ENCODE data around the gene SNTN. TPM values are rescaled to one million over a fixed set of nuclear protein-coding genes. Genes with fewer than 3 reads are reported as not detected.

SNTN gene
- not detected for total RNA-seq
- polyA plus RNA-seq, result not detected
- long read RNA-seq, donor 1, result 0 reads
- long read RNA-seq, donor 2, result 0 reads
- long read RNA-seq, donor 3, result 0 reads
- long read RNA-seq, donor 4, result 0 reads
- long read RNA-seq, donor 5, result 0 reads
- long read RNA-seq, donor 6, result 0 reads
- long read RNA-seq, donor 7, result 0 reads
- long read RNA-seq, donor 8, result 0 reads
- long read RNA-seq, donor 9, result 0 reads
- long read RNA-seq, donor 10, result 0 reads

DNA sequence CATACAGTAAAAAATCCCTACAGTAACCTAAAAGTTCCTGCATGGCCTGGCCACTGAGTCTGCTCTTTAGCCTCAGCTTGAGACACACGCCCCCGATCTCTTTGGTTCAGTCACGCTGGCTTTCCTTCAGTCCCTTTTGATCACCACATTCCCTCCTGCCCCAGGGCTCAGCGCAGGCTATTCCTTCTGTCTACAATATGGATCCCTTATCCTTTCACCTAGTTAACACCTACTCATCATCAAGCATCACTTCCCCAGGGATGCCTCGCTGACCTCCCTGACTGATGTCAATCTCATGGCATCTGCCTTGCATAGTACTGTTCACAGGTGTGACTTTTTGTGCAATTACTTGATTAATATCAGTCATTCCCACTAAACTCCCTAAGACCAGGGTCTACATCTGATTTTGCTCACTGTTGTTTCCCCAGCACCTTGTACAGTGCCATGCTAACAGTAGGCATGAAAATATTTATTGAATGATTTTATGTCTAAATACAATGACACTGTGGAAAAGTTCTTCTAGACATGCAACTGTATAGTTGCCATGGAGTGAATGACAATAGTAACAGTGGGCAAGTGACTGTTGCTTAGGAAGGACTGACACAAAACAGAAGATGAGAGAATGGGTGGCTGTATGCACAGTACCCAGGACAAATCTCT, at the start of gene SNTN:
Gene SNTN (plus strand): TSS at position 610 of the 660 bp plus-strand sequence. CDS start 13 bp downstream, at position 623.
- Histone ChIP-seq H3K27ac (no peak within 1 kb of the TSS), H3K4me3 (no peak within 1 kb of the TSS), H3K4me1 (replicated peaks in 1 of 2) (no peaks in the 10 kb centered on the region), H3K36me3 (replicated peaks in 1 of 2) (no peaks in the 10 kb centered on the region), H3K9me3 (replicated peaks in 1 of 3) (no peaks in the 10 kb centered on the region), H3K27me3 (no peaks in the 10 kb centered on the region)
- no peak for DNase-seq
- TF ChIP-seq, protein P1, sequence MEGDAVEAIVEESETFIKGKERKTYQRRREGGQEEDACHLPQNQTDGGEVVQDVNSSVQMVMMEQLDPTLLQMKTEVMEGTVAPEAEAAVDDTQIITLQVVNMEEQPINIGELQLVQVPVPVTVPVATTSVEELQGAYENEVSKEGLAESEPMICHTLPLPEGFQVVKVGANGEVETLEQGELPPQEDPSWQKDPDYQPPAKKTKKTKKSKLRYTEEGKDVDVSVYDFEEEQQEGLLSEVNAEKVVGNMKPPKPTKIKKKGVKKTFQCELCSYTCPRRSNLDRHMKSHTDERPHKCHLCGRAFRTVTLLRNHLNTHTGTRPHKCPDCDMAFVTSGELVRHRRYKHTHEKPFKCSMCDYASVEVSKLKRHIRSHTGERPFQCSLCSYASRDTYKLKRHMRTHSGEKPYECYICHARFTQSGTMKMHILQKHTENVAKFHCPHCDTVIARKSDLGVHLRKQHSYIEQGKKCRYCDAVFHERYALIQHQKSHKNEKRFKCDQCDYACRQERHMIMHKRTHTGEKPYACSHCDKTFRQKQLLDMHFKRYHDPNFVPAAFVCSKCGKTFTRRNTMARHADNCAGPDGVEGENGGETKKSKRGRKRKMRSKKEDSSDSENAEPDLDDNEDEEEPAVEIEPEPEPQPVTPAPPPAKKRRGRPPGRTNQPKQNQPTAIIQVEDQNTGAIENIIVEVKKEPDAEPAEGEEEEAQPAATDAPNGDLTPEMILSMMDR (IDR thresholded peaks at IDR 0.05), result no peak
- no peak for TF ChIP-seq POLR2A (IDR thresholded peaks at IDR 0.05)
- 70 to 78% (median 74%) methylated on average over 5 of the region's 5 CpGs for WGBS, 4 donors
- intact Hi-C loops (cut with DNase I), result no loop called here

DNA sequence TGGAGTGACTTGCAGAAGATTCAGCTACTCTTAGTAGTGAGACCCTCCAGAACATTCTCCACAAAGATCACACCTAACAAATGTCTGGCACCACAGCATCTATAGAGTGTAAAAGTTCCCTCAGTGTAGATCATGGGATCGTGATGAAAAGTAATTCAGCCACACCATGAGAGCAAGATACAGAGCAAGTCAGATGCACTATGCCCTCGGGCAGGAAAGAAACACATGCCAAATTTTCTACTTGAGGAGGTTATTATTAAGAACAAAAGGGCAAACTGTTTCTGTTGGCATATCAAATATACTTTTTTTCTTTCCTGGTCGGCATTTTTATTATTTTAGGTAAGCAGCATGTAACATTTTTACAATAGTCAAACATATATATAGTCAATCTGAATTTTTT, 44.8 kb upstream of the SNTN start:
- 58 to 73% (median 71%) methylated on average over 3 of the region's 3 CpGs for WGBS, 4 donors

DNA sequence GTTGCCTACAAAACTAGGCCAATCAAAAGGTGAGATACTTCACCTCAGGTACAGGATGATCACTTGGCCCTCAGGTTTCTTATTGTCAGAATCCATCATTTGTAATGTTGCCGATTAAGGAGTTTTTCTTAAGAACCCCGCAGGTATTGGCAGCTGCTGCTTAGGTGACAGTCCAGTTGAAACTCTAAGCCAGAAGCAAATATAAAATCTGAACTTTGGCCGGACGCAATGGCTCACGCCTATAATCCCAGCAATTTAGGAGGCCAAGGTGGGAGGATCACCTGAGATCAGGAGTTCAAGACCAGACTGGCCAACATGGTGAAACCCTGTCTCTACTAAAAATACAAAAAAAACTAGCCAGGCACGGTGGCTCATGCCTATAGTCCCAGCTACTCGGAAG, 43.1 kb upstream of the SNTN start:
- Histone ChIP-seq H3K36me3 (replicated peaks in 1 of 2) (no peaks in the 10 kb centered on the region), H3K4me1 (replicated peaks in 1 of 2) (no peaks in the 10 kb centered on the region), H3K27ac (no peak overlapping the region), H3K9me3 (replicated peaks in 1 of 3) (no peaks in the 10 kb centered on the region), H3K4me3 (no peak overlapping the region), H3K27me3 (no peaks in the 10 kb centered on the region)
- DNase-seq, result no peak
- TF ChIP-seq, protein P1 (IDR thresholded peaks at IDR 0.05), result no peak
- intact Hi-C loops (cut with DNase I), result no loop called here
- WGBS, 4 donors, result 76 to 87% (median 84%) methylated on average over 7 of the region's 7 CpGs

More for the DNA sequence above, 44.8 kb upstream of the SNTN start:
- no peaks in the 10 kb centered on the region for H3K9me3 ChIP-seq (replicated peaks in 1 of 3)
- TF ChIP-seq, protein P1 (IDR thresholded peaks at IDR 0.05), result no peak
- no peak for TF ChIP-seq POLR2A (IDR thresholded peaks at IDR 0.05)
- H3K4me1 ChIP-seq (replicated peaks in 1 of 2), result no peaks in the 10 kb centered on the region
- intact Hi-C loops (cut with DNase I), result no loop called here
- no peaks in the 10 kb centered on the region for H3K36me3 ChIP-seq (replicated peaks in 1 of 2)
- no peak overlapping the region for H3K27ac ChIP-seq
- no peaks in the 10 kb centered on the region for H3K27me3 ChIP-seq
- H3K4me3 ChIP-seq, result no peak overlapping the region
- no peak for DNase-seq

DNA sequence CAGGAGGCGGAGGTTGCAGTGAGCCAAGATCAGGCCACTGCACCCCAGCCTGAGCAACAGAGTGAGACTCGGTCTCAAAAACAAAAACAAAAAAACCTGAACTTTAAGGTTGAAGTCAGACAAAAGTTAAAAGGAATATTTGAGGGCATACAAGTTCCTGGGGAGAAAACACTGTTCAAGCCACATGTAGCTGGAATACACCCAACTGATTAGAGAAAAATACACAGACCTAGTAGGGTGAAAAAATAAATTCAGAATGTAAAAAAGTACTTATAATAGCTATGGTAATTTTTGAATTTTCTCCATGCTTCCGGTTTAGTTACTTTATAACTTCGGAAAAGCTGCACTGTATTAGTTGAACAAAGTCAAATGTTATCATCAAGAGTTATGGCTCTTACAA, 42.6 kb upstream of the SNTN start:
- Histone ChIP-seq H3K9me3 (replicated peaks in 1 of 3) (no peaks in the 10 kb centered on the region), H3K27me3 (no peaks in the 10 kb centered on the region), H3K4me3 (no peak overlapping the region), H3K4me1 (replicated peaks in 1 of 2) (no peaks in the 10 kb centered on the region), H3K36me3 (replicated peaks in 1 of 2) (no peaks in the 10 kb centered on the region), H3K27ac (no peak overlapping the region)
- no peak for TF ChIP-seq POLR2A (IDR thresholded peaks at IDR 0.05)
- TF ChIP-seq, protein P1 (IDR thresholded peaks at IDR 0.05), result no peak
- intact Hi-C loops (cut with DNase I), result no loop called here
- no peak for DNase-seq
- 71 to 74% (median 72%) methylated on average over 4 of the region's 4 CpGs for WGBS, 4 donors

Measured in adrenal gland (tissue), 19 donors.